GM12875 (cell line): Measurements from ENCODE around the gene PDE4D.

Experiments
- H3K4me3 ChIP-seq: one replicate; pipeline ENCODE4 v1.5.1; 2011; ENCODE audit warnings: low read depth, low read length, control low read depth
- TF ChIP-seq, protein P1 (sequence below): IDR thresholded peaks from 2 replicates; pipeline ENCODE4 v1.5.1; 2011; ENCODE audit warnings: low read depth, mild to moderate bottlenecking, control low read depth, inconsistent platforms, low read length, moderate library complexity, borderline replicate concordance; ENCODE audit not compliant: insufficient read depth

The PDE4D gene

DNA sequence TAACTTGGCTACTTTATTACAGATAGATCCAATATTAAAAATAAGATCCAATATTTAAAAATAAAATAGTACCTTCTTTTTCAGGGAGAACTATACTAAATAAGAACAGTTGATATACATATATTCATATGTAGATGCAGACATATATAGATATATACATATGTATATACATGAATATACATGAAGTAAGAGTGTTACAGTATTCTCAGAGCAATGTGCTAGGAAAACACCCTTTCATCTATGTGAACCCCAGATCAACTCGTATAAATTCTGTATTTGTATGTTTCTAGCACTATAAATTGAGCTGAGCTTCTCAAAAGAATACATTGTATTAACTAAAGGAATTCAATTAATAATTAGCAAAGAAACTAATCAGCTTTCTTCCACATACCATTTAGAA lies 287.6 kb downstream of the PDE4D start:
- H3K4me3 ChIP-seq, result no peak overlapping the region
- TF ChIP-seq, protein P1, sequence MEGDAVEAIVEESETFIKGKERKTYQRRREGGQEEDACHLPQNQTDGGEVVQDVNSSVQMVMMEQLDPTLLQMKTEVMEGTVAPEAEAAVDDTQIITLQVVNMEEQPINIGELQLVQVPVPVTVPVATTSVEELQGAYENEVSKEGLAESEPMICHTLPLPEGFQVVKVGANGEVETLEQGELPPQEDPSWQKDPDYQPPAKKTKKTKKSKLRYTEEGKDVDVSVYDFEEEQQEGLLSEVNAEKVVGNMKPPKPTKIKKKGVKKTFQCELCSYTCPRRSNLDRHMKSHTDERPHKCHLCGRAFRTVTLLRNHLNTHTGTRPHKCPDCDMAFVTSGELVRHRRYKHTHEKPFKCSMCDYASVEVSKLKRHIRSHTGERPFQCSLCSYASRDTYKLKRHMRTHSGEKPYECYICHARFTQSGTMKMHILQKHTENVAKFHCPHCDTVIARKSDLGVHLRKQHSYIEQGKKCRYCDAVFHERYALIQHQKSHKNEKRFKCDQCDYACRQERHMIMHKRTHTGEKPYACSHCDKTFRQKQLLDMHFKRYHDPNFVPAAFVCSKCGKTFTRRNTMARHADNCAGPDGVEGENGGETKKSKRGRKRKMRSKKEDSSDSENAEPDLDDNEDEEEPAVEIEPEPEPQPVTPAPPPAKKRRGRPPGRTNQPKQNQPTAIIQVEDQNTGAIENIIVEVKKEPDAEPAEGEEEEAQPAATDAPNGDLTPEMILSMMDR, result no peak

DNA sequence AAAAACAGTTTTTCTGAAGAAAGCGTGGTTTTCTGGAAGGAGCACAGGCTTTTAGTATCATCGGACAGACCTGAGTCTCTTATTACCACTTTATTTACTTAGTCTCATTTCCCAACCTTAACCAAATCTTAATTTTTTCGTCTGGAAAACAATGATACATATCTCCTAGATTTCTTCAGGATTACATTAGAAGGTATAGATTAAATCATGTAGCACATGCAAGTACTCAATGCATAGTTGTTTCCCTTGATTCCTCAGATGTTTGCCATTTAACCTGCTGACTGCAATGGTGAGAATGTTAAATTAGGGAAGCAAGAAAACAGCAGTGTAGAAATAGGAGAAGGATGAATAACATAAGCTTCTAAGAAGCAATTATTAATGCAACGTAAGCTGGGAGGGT lies 289.4 kb downstream of the PDE4D start:
- TF ChIP-seq, protein P1, result no peak

DNA sequence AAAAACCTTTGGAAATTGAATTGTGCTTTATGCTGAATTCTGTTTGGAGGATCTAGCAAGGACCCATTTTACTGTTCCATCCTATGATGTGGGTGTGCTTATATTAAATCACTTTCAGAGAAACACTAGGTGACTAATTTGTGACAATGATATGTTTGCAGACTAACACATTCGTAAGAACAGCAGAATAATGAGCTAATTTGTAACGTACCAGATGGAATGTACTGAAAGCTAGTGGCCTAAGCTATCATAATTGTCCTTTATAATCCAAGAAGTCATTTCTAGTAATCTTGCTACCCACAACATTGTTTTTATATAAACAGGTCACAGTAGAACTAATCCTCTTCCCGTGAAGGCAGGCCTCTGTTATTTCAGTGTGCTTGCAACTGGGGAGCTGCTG lies 292.5 kb downstream of the PDE4D start:
- no peak overlapping the region for H3K4me3 ChIP-seq
- TF ChIP-seq, protein P1, result no peak

More for the DNA sequence above, 289.4 kb downstream of the PDE4D start:
- no peak overlapping the region for H3K4me3 ChIP-seq

DNA sequence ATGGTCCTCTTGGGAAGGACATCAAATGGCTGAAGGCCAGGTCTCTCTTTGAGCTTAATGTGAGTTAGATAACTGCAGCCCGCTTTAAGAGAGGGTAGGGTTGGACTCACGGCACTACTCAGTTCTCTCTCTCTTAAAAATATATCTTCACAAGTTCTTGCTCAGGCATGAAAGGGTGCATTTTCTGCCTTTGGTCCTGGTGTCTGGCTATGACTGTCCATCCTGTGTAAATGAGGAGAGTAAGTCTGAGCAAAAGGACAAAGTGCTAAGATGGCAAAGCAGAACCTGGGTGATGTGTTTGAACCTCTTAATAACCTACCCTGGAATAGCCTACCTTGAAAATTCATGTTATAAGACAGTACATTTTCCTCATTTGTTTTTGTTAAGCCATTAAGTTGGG lies 293.4 kb downstream of the PDE4D start:
- TF ChIP-seq, protein P1, result no peak
- no peak overlapping the region for H3K4me3 ChIP-seq

DNA sequence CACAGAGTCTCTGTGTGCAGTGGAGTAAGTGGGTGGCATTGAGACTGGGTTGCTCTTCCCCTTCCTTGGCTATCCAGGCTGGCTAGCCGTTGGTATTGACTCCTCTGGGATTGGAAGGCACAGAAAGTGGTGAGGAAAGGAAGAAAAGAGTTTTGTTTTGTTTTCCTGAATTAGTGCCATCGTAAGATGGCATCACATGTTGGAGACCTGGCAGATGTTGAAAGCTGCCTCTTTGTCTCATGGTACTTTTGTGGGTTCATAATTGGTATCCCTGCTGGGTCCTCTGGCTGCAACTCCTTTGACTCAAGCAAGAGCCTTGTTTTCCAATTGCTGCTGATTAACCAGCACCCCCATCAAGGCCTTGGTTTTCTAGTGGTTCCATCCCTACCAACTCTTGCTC lies 293.8 kb downstream of the PDE4D start:
- TF ChIP-seq, protein P1, result no peak
- no peak overlapping the region for H3K4me3 ChIP-seq

DNA sequence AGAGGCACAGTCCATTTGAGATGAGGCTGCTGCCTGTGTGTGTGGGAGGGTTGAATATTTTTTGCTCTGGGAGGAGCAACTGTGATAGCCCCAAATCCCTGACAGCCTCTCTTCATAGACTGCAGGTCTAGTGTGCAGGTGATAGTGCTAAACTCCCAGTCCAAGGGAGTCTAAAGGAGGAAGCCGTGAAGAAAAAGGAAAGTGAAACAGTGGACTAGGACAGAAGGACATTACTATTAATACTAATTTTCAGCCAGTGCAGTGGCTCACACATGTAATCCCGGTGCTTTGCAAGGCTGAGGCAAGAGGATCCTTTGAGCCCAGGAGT lies 295.0 kb downstream of the PDE4D start:
- H3K4me3 ChIP-seq, result peak overlapping the region; percentile 16
- TF ChIP-seq, protein P1, result no peak

DNA sequence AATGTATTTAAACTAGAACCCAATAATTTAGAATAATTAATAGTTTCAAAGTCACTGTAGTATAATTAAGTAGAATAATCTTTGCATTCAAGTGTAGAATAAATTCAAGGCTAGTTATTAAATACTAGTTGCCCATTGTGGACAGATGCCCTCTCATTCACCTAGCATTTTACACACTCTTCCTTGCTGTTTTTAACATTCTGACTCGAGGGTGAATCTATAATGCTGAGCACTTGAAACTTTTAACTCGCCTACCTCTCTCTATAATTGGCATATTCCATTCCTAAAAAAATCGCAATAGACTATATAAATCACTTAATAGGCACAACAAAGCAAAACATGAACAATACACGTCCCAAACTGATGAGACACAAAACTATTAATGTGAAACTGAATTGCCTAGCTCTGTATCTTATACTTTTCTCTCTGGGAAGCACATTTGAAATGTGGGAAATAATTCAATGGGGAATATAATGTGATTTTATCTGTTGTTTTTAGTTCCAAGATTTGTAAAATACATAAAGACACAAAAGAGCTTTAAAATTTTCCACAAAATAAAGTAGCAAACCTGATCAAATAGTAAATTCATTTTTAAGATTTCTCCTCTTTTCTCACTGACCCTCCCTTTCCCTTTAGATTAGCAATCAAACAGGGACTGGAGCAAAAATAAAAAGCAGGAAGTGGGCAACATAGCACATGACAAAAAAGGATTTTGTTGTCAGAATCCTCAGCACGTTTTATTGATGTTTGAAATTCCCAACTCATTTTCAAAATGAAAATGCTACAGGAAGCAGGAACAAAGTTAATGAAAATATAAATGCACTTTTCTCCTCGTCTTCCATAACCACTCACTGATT lies 295.6 kb downstream of the PDE4D start:
- TF ChIP-seq, protein P1, result no peak
- H3K4me3 ChIP-seq, result peak overlapping the region; percentile 16
